Hepatocyte (in vitro differentiated cells): ENCODE data around the gene SLC25A6. TPM values are rescaled to one million over a fixed set of nuclear protein-coding genes. Genes with fewer than 3 reads are reported as not detected.
"Not testable (repeated sequence)": the region's sequence is repeated elsewhere in the genome, so short reads cannot be mapped to it uniquely, and the experiment has no call there.

ENCODE experiments used
- DNase-seq: peaks from one replicate; pipeline ENCODE4 v3.0.0-alpha.2; 2016; ENCODE audit warnings: low spot score
- H2AFZ ChIP-seq: fragments of 200-600 bp; sonication (generic); 2 replicates; pipeline ENCODE4 v1.6.0; 2016; ENCODE audit warnings: antibody characterized with exemption, mild to moderate bottlenecking
- H3K27ac ChIP-seq: fragments of 200-600 bp; sonication (generic); 2 replicates; pipeline ENCODE4 v1.5.1; 2016; ENCODE audit warnings: mild to moderate bottlenecking
- H3K27me3 ChIP-seq: fragments of 200-600 bp; sonication (generic); 2 replicates; pipeline ENCODE4 v1.6.1; 2016
- H3K36me3 ChIP-seq: fragments of 200-600 bp; sonication (generic); replicated peaks from 2 replicates; pipeline ENCODE4 v1.5.1; 2016; ENCODE audit warnings: low read depth; ENCODE audit not compliant: insufficient read depth
- H3K4me1 ChIP-seq: fragments of 200-600 bp; sonication (generic); 2 replicates; pipeline ENCODE4 v1.5.1; 2016; ENCODE audit warnings: mild to moderate bottlenecking, moderate library complexity; ENCODE audit not compliant: insufficient read depth
- H3K4me2 ChIP-seq: fragments of 200-600 bp; sonication (generic); 2 replicates; pipeline ENCODE4 v1.6.0; 2016
- H3K4me3 ChIP-seq: fragments of 200-600 bp; sonication (generic); 2 replicates; pipeline ENCODE4 v1.5.1; 2016; ENCODE audit warnings: mild to moderate bottlenecking
- H3K79me2 ChIP-seq: fragments of 200-600 bp; sonication (generic); 2 replicates; pipeline ENCODE4 v1.6.0; 2017; ENCODE audit warnings: mild to moderate bottlenecking
- H3K9me2 ChIP-seq: fragments of 200-600 bp; sonication (generic); replicated peaks from 2 replicates; pipeline ENCODE4 v1.6.0; 2017; ENCODE audit warnings: mild to moderate bottlenecking; ENCODE audit not compliant: insufficient read depth
- H3K9me3 ChIP-seq: fragments of 200-600 bp; sonication (generic); 2 replicates; pipeline ENCODE4 v1.5.1; 2016; ENCODE audit warnings: low read depth, mild to moderate bottlenecking
- H4K20me1 ChIP-seq: fragments of 200-600 bp; sonication (generic); 2 replicates; pipeline ENCODE4 v1.6.0; 2016; ENCODE audit warnings: mild to moderate bottlenecking; ENCODE audit not compliant: insufficient read depth, poor library complexity, severe bottlenecking
- CTCF ChIP-seq: fragments of 200-600 bp; sonication (generic); IDR thresholded peaks from 2 replicates; pipeline ENCODE4 v1.5.1; 2016; ENCODE audit warnings: antibody characterized with exemption, mild to moderate bottlenecking; ENCODE audit not compliant: poor library complexity
- EZH2 ChIP-seq: fragments of 200-600 bp; sonication (generic); IDR thresholded peaks from 2 replicates; pipeline ENCODE4 v1.6.1; 2016; ENCODE audit warnings: antibody characterized with exemption, mild to moderate bottlenecking, borderline replicate concordance
- EZH2phosphoT487 ChIP-seq: fragments of 200-600 bp; sonication (generic); IDR thresholded peaks from one replicate; pipeline ENCODE4 v1.6.1; 2018; ENCODE audit warnings: antibody characterized with exemption, mild to moderate bottlenecking, low read depth, moderate library complexity; ENCODE audit not compliant: unreplicated experiment, severe bottlenecking
- WGBS: methylation state at CpG from one replicate; pipeline ENCODE4 v1.1.6; 2016; ENCODE audit warnings: low lambda C conversion rate; ENCODE audit errors: missing lambda C conversion rate; 5-methylcytosine and 5-hydroxymethylcytosine counted together
- polyA plus RNA-seq: library from polyadenylated mRNA; unstranded; fragments of >200 nt; fragmentation: Nextera tagmentation; extraction: Ambion mirVana; gene quantifications from 2 replicates; pipeline ENCODE4 v1.2.1, GENCODE V29; 2016
- total RNA-seq: library from RNA; depleted of rRNA; stranded (reverse); fragments of >200 nt; gene quantifications from 2 replicates; pipeline ENCODE4 v1.2.3, GENCODE V29; 2014

The SLC25A6 gene
- total and polyA plus RNA-seq, 2 experiments from 2014 or later = 359 to 364 TPM

- Histone ChIP-seq H3K36me3 (no peaks in the 10 kb centered on the region), H3K4me2 (no peak overlapping the region), H3K27me3 (no peaks in the 10 kb centered on the region), H3K9me2 (no peaks in the 10 kb centered on the region), H3K4me3 (no peak overlapping the region), H2AFZ (no peak overlapping the region), H3K27ac (no peak overlapping the region), H3K4me1 (no peaks in the 10 kb centered on the region), H3K79me2 (no peaks in the 10 kb centered on the region), H3K9me3 (no peaks in the 10 kb centered on the region), H4K20me1 (no peaks in the 10 kb centered on the region)
- TF ChIP-seq EZH2 (no peak), EZH2phosphoT487 (no peak)
- WGBS = 74% methylated on average over 18 of the region's 20 CpGs
- DNase-seq = no peak
Observed at GRCh38 chrX:1380672-1381233, 11.2 kb downstream of the SLC25A6 start.

- TF ChIP-seq EZH2 = no peak
- TF ChIP-seq CTCF = no peak
- TF ChIP-seq EZH2phosphoT487 = no peak
- H3K9me2 ChIP-seq = no peaks in the 10 kb centered on the region
- H3K79me2 ChIP-seq = no peaks in the 10 kb centered on the region
- H2AFZ ChIP-seq = no peak overlapping the region
- DNase-seq = no peak
- H3K9me3 ChIP-seq = no peaks in the 10 kb centered on the region
- H3K27ac ChIP-seq = no peak overlapping the region
- H3K4me3 ChIP-seq = no peak overlapping the region
- no peaks in the 10 kb centered on the region for H3K36me3 ChIP-seq
- no peaks in the 10 kb centered on the region for H4K20me1 ChIP-seq
- no peaks in the 10 kb centered on the region for H3K27me3 ChIP-seq
- 97% methylated on average over 20 of the region's 24 CpGs for WGBS
- no peaks in the 10 kb centered on the region for H3K4me1 ChIP-seq
- H3K4me2 ChIP-seq = no peak overlapping the region
Observed at GRCh38 chrX:1378306-1378759, 13.6 kb downstream of the SLC25A6 start.

- no peak for DNase-seq
- Histone ChIP-seq H2AFZ (no peak overlapping the region), H3K9me2 (no peaks in the 10 kb centered on the region), H3K36me3 (no peaks in the 10 kb centered on the region), H3K4me2 (no peak overlapping the region), H3K4me3 (no peak overlapping the region), H3K27me3 (no peaks in the 10 kb centered on the region), H3K79me2 (no peaks in the 10 kb centered on the region), H4K20me1 (no peaks in the 10 kb centered on the region), H3K9me3 (no peaks in the 10 kb centered on the region), H3K27ac (no peak overlapping the region), H3K4me1 (no peaks in the 10 kb centered on the region)
- WGBS = 94% methylated on average over 4 of the region's 4 CpGs
- TF ChIP-seq EZH2phosphoT487 (no peak), EZH2 (no peak), CTCF (no peak)
Observed at GRCh38 chrX:1368385-1368698, 23.6 kb downstream of the SLC25A6 start.

- H3K9me3 ChIP-seq, H4K20me1 ChIP-seq, H3K4me2 ChIP-seq, H3K79me2 ChIP-seq, H3K4me1 ChIP-seq, DNase-seq, H3K9me2 ChIP-seq, H3K27ac ChIP-seq, H3K36me3 ChIP-seq, H2AFZ ChIP-seq, H3K4me3 ChIP-seq, H3K27me3 ChIP-seq: not testable (repeated sequence)
- WGBS = no CpG with 5 or more reads among the region's 63 CpGs
Observed at GRCh38 chrX:1366363-1366762, 25.6 kb downstream of the SLC25A6 start.
